ENCODE measurements around the gene PROK1. TPM values are rescaled to one million over a fixed set of nuclear protein-coding genes. Genes with fewer than 3 reads are reported as not detected.
"Not testable (repeated sequence)": the region's sequence is repeated elsewhere in the genome, so short reads cannot be mapped to it uniquely, and the experiment has no call there.

Gene PROK1, protein sequence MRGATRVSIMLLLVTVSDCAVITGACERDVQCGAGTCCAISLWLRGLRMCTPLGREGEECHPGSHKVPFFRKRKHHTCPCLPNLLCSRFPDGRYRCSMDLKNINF
- not detected for total RNA-seq

DNA sequence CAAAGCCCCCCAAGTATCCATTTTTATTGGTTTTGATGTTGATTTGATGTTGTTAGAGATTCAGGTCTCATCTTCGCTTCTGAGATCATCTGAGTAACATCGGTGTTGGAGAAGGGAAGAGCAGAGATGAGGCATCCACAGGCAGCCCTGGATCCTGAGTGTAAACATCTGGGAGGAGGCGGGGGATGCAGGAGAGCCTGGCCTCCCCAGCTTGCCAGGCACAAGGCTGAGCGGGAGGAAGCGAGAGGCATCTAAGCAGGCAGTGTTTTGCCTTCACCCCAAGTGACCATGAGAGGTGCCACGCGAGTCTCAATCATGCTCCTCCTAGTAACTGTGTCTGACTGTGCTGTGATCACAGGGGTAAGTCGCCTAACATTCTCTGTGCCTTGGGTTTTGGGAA, at the start of gene PROK1:
Gene PROK1 (plus strand): TSS at position 221 of the 400 bp plus-strand sequence. CDS start 68 bp downstream, at position 289.
- DNase-seq (ENCODE audit: low spot score in 2 of 2), result no peak
- no peak for FAIRE-seq

DNA sequence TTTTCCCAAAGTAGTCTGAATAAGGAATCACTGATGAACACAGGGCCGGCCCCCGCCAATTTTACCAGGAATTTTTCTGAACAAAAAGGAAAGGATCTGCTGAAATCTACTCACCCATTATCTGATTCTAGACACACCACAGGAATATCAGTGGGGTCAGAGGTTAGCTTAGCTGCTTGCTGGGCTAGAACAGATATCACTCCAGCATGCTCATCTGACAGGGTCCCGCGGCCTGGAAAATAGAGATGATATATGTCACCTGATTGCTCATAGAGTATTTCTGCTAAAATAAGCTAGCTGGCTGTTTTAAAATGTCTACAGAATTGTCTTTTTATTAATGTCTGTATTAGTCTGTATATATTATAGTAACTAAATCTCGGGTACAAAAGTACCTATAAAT, 47.1 kb upstream of the PROK1 start:
- DNase-seq (ENCODE audit: low spot score in 2 of 2), result no peak
- FAIRE-seq, result no peak

DNA sequence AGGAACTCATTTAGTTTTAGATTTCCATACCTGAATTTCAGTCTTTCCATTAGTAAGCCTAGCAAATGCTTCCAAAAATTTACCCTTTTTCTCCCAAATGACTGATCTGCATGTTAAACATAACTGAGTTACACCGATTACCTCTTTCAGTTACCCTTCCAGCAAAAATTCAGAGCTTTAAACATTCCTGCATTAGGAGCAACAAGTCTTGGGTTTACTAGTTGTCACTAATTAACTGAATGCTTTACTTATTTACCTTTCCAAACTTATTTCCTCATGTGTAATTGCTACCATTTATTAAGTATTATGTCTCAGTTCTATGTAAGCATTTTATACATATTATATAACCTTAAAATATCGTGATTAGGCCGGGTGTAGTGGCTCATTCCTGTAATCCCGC, 46.5 kb upstream of the PROK1 start:
- FAIRE-seq (no peak), DNase-seq (ENCODE audit: low spot score in 2 of 2) (no peak)

DNA sequence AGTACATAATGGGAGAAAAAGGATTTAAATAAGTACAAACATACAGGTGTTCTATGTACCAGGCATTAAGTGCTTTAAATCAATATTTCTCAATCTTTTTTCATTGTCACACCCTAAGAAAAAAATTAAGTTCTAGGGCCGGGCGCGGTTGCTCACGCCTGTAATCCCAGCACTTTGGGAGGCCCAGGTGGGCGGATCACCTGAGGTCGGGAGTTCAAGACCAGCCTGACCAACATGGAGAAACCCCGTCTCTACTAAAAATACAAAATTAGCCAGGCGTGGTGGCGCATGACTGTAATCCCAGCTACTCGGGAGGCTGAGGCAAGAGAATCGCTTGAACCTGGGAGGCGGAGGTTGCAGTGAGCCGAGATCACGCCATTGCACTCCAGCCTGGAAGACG, 44.5 kb upstream of the PROK1 start:
- DNase-seq (ENCODE audit: low spot score in 2 of 2); FAIRE-seq: not testable (repeated sequence)

DNA sequence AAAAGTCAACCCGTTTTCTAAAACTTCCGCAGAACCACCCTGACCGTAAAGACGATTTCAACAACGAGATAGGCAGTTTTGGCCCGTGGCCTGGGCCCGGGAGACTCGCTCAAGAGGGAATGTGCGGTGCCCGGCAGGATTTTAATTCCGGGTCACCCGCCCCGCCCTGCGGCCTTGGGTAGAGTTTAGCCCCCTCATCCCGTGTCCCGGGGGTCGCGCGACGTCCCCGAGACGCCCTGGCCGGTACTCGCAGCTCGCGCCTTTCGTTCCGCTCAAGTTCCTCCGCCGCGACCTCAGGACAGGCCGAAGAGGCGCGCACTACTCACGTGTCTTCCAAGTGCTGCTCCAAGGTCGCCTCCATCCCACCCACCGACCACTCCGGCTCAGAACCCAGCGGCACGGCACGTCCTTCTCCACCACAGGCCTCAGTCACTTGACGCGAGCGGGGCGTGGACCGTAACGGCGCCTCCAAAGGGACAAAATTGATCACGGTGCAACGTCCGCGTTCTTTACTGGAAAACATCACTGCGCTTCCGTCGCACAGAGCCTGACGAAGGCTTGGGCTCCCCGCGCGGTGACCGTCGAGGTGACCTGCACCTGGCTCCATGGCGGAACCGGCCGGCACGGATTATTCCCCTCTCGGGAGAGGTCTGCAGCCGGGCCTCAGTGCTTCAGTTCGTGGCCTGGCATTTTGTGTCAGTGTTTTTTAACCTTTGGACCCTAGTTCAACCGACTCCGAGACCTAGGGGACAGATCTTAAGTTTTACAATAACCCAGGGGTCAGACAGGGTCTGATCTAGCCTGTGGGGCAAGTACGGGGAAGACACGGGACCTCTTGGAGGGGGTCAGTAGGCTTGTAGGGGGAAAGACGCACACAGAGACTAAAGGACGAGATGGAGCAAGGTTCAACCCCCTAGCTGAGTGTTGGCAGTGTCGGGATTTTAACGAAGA, 43.4 kb upstream of the PROK1 start, which contains the start of gene LAMTOR5:
Gene LAMTOR5 (minus strand): TSS at position 435 of the 951 bp plus-strand sequence. CDS start 74 bp downstream, at position 361.
- FAIRE-seq, result no peak
- peak; percentile 70 to 82 for DNase-seq (ENCODE audit: low spot score in 2 of 2)

- FAIRE-seq, result no peak
- DNase-seq (ENCODE audit: low spot score in 2 of 2), result no peak
Observed at GRCh38 chr1:110408488-110408887, 42.5 kb upstream of the PROK1 start.

DNA sequence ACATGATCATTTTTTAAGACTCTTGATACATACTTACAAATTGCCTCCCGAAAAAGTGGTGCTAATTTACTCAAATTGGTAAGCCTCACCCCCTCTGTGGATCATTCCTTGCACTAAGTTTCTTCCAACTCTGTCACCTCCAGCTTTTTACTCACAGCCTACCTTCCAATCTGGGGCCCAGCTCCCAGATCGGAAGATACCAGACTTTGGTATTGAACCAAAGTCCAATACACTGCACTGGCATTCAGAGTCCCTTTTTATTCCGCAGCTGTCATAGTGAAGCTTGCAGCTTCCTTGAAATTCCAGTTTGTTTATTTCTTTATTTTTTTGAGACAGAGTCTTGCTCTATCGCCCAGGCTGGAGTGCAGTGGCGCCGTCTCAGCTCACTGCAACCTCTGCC, 41.6 kb upstream of the PROK1 start:
- DNase-seq (ENCODE audit: low spot score in 2 of 2), result no peak
- FAIRE-seq, result no peak

GRCh38 chr1:110411173-110411735, 39.7 kb upstream of the PROK1 start:
- no peak for DNase-seq (ENCODE audit: low spot score in 2 of 2)
- FAIRE-seq, result no peak

- FAIRE-seq, result no peak
- peak in 1 of 2 donors; percentile 52 for DNase-seq (ENCODE audit: low spot score in 2 of 2)
Observed at GRCh38 chr1:110412576-110412975, 38.4 kb upstream of the PROK1 start.

DNA sequence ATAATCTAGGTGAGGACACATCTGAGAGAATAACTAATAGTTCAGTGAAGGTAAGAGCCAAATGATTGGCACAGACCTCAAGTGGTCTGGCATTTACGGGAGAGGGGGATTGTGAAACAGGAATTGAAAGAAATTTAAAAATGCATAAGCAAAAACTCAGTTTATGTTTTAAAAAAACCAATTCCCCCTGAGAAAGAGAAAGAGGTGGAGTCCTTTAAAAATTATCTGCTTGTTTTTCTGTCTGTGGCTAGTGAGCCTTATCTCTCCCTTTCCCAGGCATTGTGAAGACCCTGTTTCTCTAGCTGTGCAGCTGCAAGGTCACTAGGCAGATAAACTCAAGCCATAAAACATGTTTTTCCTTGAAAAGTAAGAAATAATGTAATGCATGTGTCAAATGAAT, 37.9 kb upstream of the PROK1 start:
- not testable (repeated sequence) for DNase-seq (ENCODE audit: low spot score in 2 of 2); FAIRE-seq

DNA sequence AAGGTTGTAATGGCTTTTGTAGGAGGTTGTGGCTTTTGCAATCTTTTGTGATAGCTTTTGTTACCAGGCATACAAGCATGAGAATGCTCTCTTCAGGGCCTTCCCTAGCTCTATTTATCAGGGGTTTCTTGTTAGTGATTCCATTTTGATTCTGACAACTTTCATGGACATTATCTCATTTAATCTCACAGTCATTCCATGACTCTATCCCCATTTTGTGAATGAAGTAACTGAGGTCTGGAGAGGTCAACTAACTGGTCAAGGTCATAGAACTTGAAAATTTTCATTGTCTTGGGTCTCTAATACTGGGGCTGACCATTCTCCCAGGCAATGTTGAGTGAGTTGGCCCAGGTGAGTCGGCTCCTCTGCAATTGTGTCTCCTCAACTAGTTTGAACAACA, 32.2 kb upstream of the PROK1 start:
- no peak for FAIRE-seq

DNA sequence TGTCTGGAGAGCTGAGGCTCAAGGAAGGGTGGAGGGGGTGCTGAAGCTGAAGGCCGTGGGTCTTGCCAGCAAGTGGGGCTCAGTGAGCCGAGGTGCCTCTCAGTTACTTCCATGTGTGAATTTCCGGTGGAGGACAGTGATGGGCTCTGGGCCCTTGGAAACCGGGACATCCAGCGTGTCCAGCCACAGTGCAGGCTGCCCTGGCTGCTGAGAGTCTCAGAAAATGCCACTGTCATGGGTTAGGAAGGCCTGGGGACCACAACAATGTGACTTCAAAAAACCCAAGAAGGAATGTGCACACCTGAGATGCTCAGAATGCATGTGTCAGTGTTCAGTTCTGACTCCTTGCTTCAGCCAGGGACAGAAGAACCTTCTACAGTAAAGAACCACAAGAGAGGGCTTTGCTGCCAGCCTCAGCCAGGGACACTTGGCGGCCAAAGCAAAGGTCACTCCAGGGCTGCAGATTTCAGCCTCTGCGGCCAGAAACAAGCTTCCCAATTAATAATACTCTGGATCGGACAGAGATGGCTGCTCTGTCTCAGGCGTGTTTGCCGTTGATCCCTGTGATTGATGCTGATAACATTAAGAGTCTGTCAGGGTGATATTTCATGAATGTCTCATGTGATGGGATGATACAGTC, 30.8 kb upstream of the PROK1 start:
- DNase-seq (ENCODE audit: low spot score in 2 of 2), result no peak
- no peak for FAIRE-seq

More for the DNA sequence above, 32.2 kb upstream of the PROK1 start:
- no peak for DNase-seq (ENCODE audit: low spot score in 2 of 2)

DNA sequence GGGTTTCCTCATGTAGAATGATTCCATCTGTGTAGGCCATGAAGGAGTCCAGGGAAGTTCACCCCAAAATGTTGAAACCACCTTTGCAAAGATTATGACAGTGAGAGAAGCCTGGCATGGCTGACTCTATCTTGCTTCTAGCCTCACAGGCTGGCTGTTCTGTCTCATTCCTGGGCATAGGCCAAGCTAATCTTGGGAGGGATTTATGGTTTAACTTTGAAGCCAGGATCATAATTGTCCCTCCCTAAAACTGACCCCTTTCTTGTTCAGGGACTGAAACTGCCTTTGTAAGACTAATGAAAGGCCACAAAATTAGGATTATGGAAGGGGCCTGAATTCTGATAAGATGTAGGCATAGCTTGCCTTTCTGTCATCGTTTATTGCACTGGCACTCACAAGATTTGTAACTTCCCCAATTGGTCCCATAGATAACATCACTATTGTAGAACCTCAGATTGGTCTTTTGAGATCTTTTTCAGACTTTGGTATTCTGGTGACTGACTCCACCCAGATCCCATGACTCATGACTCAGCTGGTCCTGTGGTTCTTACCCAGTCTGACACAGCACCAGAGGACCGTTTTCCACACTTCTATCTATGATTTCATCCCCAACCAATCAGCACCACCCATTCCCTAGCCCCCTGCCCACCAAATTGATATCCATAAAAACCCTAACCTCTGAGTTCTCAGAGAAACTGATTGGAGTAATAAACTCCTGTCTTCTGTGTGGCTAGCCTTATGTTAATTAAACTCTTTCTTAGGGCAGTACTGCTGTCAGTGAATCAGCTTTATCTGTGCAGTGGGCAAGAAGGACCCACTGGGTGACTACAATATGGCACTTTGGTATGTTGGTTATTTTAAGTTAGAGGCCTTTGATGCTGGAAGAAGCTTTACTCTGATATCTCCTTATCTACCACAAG, 29.8 kb upstream of the PROK1 start:
- FAIRE-seq (no peak), DNase-seq (ENCODE audit: low spot score in 2 of 2) (no peak)

DNA sequence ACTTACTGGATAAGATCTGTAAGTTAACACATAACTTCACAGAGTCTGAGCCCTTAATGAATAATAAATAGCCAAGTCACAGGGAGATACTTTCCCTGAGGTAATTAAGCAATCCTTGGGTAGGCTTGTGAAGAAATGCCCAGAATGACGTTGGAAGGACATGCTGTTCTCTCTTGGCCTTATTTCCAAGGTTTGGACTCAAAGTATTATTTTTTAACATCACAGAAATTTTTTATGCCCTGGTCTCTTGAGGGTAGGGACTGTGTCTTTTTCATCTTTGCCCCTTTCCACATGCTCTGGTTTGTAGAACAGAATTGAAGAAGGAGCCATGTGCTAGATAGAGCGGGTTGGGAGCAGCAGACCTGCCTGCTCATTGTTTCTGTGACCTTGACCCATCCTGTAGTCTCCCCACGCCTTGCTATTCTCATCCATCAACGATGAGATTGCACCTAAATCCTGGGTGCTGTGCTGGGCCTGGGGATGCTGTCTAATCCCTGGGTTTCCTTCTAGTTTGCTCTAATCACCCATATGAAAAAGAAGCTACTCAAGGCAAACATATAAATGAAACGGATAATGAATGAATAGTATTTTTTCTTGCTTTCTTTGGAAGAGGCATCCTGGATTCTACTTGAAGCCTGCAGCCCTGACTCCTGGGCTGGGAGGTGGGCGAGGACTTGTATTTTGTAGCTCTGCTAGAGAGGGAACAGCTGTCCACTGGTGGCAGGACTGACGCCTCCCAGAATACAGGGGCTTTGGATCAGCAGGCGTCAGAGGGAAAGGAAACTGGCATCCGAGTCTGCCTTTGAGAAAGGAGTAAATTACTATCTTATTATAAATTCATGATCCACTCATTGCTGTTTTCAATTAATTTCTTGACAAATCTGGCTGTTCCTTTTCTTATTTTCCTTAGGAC, 26.0 kb upstream of the PROK1 start:
- no peak for DNase-seq (ENCODE audit: low spot score in 2 of 2)
- FAIRE-seq, result no peak

DNA sequence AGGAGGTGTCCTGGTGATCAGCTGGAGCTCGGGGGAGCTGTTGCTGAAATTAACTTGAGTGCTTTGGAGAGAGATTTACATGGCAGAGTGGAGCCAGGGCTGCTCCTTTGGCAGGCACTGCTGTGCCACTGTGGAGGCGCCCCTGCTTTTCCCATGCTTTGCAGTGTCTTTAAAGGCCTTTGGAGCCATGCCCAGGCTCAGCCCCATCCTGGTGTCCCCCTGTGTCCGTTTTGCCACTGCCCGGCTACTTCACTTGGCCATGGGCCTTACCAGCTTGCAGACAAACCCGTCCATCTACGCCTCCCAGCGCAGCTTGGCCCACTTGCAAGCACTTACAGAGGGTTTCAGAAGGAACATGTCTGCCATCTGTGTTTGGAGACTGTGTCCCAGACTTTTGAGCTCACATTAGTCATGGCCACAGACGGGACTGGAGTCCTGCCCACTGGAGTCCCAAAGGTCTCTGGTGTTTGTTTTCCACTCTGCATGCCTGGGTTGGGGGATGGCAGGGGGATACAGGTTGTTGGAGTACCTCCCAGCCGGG, 25.3 kb upstream of the PROK1 start:
- no peak for DNase-seq (ENCODE audit: low spot score in 2 of 2)
- no peak for FAIRE-seq

DNA sequence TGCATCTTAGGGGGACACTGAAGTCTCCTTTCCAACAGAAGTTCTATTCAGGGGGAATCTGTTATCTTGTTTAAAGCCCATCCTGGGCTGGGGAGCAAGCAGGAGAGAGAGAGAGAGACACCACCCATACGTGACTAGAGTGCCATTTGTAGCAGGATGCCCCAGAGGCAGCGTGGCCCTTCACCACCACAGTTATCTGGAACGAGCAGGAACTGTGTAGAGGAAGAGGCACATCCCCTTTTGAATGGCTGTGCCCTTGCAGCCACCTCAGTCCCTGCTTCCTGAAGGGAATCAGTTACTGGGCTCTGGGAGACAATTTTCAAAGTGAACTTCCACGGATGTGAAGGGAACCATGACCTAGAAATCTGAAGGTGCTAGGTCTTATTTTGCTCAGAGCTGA, 24.1 kb upstream of the PROK1 start:
- DNase-seq (ENCODE audit: low spot score in 2 of 2) (no peak), FAIRE-seq (no peak)

DNA sequence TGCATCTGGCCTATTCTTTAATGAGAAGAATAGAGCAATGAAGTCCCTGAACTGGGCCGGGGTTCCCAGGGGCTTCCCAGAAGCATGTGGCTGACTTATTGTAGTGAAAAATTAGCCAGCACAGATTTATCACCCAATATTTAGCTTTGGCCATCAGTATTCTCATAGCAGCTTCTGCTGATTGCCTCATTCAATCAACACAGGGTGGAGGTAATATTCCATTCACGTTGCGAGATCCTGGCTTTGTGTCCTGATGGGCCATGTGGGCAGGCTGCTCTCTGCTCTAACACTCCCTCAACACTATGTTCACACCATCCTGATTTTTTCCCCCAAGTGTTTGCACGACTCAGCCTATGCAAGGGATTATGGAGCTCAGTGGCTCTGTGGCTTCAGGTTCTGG, 22.0 kb upstream of the PROK1 start:
- FAIRE-seq (no peak), DNase-seq (ENCODE audit: low spot score in 2 of 2) (no peak)

GRCh38 chr1:110430366-110430765, 20.6 kb upstream of the PROK1 start:
- DNase-seq (ENCODE audit: low spot score in 2 of 2), result no peak
- FAIRE-seq, result no peak

DNA sequence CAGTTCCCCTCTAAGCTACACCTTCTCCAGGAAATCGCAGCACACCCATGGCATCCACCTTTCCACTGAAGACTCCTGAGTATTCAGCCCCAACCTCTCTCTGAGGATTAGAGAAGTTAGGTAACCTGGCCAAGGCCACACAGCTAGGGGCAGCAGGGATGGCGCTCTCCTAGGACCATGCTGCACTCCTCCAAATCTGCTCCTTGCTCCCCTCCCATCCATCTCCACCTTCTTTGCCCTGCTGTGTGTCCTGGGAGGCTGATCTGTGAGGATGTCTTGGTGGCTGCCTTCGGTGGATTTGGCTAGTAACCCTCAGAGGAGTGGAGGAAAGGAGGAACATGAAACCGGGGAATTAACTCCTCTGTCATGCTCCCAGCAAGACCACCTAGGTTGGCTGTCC, 20.0 kb upstream of the PROK1 start:
- no peak for FAIRE-seq

More for the DNA sequence above, 20.0 kb upstream of the PROK1 start:
- DNase-seq (ENCODE audit: low spot score in 2 of 2), result no peak

Measured in frontal cortex (tissue), 4 donors.